CD4-positive, alpha-beta T cell treated with Interferon gamma for 1 hour (primary cell): ENCODE measurements around the gene SEC16B.
"Not testable (repeated sequence)": the region's sequence is repeated elsewhere in the genome, so short reads cannot be mapped to it uniquely, and the experiment has no call there.

Experiments
- DNase-seq: peaks from one replicate; pipeline ENCODE4 v3.0.0-alpha.2; 2020

Gene SEC16B

GRCh38 chr1:177969825-177970371 is at the start of gene SEC16B:
TSS of gene SEC16B (minus strand) at chr1:177970058. CDS start at chr1:177967981, 2,077 bp downstream.
- no peak for DNase-seq

DNA sequence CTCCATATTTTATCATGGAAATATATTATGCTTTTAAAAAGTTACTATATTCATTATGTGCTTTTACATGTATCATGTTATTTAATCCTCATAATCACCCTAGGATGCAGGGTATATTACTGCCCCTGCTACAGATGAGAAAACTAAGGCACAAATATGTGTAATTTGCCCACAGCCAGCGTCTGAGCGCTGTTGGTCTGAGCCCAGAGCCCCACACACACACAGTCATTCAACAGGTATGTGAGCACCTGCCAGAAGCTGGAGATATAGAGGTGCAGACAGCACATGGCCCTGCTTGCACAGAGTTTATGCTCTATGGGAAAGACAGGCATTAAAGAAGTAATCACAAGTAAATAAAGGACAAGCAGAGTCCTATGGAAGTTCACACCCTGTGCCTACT is 49.8 kb upstream of the SEC16B start:
- no peak for DNase-seq

GRCh38 chr1:178019208-178019607 is 49.4 kb upstream of the SEC16B start:
- no peak for DNase-seq

- DNase-seq: no peak
Observed at GRCh38 chr1:178017517-178017916, 47.7 kb upstream of the SEC16B start.

DNA sequence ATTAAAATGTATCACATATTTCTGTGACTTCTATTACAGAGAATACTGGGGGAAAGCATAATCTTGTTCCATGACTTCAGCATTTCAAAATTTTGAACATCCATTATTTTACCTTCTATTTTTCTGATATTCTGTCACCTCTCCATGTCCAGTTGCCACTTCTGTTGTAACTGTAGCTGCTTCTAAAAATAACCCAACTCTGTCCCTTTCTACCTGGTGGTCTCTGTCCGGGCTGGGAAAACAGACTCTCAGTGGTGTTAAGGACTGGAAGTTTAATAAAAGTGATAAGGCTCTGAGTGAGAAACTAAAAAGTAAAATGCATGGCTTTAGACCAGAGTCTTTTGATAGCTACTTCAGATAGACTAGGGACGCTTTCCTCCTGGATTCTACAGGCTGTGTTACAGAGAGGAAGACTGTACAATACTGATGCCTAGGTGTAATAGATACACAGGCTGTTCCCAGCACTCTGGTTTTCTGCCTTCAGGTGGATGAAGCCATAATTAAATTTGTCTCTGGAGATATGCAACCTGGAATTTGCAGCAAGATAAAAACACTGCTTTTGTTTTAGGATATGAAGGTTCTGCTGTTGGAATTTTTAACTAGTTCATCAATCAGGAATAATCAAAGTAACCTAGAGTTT is 42.1 kb upstream of the SEC16B start:
- DNase-seq: no peak

DNA sequence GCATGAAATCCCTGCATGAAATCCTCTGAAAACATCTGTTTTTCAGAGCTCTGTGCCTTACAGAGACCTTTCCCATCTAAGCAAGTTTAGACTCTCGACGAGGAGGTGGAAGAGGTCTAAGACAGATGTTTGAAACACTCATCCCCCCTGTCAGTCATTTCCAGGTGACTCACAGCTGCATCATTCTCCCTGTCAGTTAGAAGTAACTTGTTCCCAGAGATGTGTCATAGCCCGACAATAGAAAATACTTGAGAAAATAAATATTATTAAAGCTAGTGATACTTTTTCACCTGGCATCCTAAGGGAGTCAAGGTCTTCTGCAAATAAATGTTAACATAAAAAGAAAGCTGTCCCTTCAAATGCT is 41.6 kb upstream of the SEC16B start:
- DNase-seq: no peak

- no peak for DNase-seq
Observed at GRCh38 chr1:178010674-178011464, 41.0 kb upstream of the SEC16B start.

GRCh38 chr1:178006043-178006442 is 36.2 kb upstream of the SEC16B start:
- DNase-seq: no peak

- DNase-seq: no peak
Observed at GRCh38 chr1:178005450-178005849, 35.6 kb upstream of the SEC16B start.

DNA sequence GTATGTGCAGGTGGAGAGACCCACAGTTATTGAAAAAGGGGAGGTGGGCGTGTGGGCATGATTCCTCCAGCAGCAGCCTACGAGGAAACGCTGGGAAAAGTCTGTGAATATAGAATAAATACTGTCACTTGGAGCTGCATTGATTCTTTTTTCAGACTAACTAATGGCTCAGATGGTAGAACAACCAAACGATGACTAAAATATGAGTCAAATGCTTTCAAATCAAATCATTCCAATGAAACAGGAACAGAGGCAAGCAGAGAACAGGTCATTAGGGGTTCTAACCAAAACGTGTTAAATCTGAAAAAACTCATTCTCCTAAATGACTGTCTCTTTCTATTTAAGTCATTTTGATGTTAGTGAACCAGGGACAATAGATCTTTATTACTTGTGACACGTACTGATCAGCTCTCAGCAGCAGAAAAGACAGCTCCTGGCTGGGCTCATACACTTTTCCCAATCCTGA is 35.1 kb upstream of the SEC16B start:
- DNase-seq: no peak

GRCh38 chr1:177998696-177999631 is 29.1 kb upstream of the SEC16B start:
- no peak for DNase-seq

GRCh38 chr1:177996957-177997356 is 27.1 kb upstream of the SEC16B start:
- DNase-seq: no peak

GRCh38 chr1:177995369-177995768 is 25.5 kb upstream of the SEC16B start:
- no peak for DNase-seq

- DNase-seq: not testable (repeated sequence)
Observed at GRCh38 chr1:177986281-177986680, 16.4 kb upstream of the SEC16B start.

DNA sequence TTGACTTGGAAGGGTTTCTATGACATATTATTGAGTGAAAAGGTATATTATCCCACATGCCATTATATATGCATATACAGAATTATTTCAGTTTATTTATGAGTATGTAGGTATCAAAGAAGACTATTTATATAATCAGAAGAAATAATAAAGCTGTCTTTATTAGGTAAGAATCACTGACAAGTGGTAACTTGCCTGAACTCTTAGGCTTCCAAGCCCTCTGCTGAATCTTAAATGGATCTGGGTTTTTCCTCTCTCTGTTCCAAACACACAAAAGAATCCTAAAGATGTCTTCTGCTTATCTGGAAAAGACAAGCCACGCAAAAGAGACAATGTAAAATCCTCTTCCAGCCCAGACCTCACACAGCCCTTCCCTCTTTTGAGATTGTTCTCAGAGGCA is 14.9 kb upstream of the SEC16B start:
- DNase-seq: no peak

DNA sequence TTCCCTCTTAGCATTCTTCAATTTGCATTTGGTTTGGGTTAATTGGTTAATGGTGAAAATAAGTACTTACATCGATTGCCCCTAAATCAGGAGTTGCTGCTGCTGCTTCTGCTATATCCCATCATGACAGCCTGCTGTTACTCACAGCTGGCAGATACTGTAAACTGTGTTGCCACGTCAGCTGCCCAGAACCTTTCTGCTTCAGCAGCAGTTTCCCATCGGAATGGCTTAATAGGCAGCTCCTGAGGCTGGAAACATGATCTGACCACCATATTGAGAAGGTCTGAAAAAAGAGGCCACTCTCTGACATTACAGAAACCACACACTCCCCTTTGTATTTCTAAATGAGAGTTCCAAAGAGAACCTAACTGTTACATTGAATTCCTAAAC is 14.3 kb upstream of the SEC16B start:
- DNase-seq: no peak

- DNase-seq: no peak
Observed at GRCh38 chr1:177983482-177984135, 13.8 kb upstream of the SEC16B start.

- no peak for DNase-seq
Observed at GRCh38 chr1:177983077-177983476, 13.2 kb upstream of the SEC16B start.

GRCh38 chr1:177981200-177981599 is 11.3 kb upstream of the SEC16B start:
- no peak for DNase-seq

DNA sequence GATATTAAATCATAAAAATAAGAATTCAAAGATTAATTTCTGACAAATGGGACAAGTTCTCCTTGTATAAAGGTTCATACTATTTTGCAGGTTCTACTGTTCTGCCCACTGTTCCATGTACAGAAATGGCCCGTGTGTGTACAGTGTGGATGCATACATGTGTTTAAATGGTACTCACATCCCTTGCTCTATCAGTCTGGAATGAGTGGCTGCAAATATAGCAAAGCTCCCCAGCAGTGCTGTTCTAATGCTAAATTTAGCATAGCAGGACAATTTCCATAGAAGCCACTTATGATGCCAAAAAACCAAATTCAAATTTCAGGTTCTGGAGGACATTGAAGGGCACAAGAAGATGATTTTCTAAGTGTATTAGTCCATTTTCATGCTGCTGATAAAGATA is 9.4 kb upstream of the SEC16B start:
- no peak for DNase-seq

GRCh38 chr1:177978530-177978929 is 8.7 kb upstream of the SEC16B start:
- DNase-seq: no peak

GRCh38 chr1:177977141-177977540 is 7.3 kb upstream of the SEC16B start:
- DNase-seq: no peak

DNA sequence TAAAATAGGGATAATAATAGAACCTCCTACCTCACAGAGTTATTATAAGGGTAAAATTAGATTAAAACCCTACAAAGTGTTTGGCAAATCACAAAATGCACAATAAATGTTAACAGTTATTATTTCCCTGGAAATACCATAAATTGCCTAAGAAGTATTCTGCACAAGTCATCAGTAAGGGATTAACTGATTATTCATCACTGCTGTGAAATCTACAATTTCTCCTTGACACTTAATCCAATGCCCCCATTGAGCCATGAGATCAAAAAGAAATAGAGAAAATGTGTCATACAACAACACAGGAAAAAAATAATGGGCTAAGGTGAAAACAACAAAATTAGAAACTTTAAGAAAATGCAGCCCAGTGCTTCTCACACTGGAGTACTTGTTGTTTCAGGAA is 6.7 kb upstream of the SEC16B start:
- no peak for DNase-seq
